RWPE1 (cell line): ENCODE data around the gene FXYD5.

Experiments used
- CTCF ChIA-PET: fragments of 350-600 bp; sonication (Branson Sonifier 250); formaldehyde crosslinking; extraction: SDS; loops from one replicate; lab custom pipeline; 2021; lab: Yijun Ruan, JAX
- POLR2A ChIA-PET: fragments of 400-600 bp; formaldehyde crosslinking; extraction: SDS; loops from one replicate; lab custom pipeline; 2020; ENCODE audit warnings: antibody characterized with exemption; ENCODE audit not compliant: low non-redundant PET; lab: Yijun Ruan, JAX
- DNase-seq: peaks from one replicate; pipeline ENCODE4 v3.0.0; 2012; ENCODE audit warnings: low spot score
- H3K27ac ChIP-seq: fragments of 450-650 bp; 2 replicates; pipeline ENCODE4 v1.5.1; 2017
- TF ChIP-seq, protein P1 (sequence below): fragments of 450-650 bp; conservative IDR thresholded peaks from 2 replicates; pipeline ENCODE4 v1.5.1; 2017; ENCODE audit warnings: low read depth, mild to moderate bottlenecking

Gene FXYD5

GRCh38 chr19:35214766-35215422 is 60.4 kb downstream of the FXYD5 start:
- CTCF ChIA-PET: no interaction called here
- POLR2A ChIA-PET: no interaction called here
- H3K27ac ChIP-seq: no peak overlapping the region
- DNase-seq: no peak
- TF ChIP-seq, protein P1, sequence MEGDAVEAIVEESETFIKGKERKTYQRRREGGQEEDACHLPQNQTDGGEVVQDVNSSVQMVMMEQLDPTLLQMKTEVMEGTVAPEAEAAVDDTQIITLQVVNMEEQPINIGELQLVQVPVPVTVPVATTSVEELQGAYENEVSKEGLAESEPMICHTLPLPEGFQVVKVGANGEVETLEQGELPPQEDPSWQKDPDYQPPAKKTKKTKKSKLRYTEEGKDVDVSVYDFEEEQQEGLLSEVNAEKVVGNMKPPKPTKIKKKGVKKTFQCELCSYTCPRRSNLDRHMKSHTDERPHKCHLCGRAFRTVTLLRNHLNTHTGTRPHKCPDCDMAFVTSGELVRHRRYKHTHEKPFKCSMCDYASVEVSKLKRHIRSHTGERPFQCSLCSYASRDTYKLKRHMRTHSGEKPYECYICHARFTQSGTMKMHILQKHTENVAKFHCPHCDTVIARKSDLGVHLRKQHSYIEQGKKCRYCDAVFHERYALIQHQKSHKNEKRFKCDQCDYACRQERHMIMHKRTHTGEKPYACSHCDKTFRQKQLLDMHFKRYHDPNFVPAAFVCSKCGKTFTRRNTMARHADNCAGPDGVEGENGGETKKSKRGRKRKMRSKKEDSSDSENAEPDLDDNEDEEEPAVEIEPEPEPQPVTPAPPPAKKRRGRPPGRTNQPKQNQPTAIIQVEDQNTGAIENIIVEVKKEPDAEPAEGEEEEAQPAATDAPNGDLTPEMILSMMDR: no peak

DNA sequence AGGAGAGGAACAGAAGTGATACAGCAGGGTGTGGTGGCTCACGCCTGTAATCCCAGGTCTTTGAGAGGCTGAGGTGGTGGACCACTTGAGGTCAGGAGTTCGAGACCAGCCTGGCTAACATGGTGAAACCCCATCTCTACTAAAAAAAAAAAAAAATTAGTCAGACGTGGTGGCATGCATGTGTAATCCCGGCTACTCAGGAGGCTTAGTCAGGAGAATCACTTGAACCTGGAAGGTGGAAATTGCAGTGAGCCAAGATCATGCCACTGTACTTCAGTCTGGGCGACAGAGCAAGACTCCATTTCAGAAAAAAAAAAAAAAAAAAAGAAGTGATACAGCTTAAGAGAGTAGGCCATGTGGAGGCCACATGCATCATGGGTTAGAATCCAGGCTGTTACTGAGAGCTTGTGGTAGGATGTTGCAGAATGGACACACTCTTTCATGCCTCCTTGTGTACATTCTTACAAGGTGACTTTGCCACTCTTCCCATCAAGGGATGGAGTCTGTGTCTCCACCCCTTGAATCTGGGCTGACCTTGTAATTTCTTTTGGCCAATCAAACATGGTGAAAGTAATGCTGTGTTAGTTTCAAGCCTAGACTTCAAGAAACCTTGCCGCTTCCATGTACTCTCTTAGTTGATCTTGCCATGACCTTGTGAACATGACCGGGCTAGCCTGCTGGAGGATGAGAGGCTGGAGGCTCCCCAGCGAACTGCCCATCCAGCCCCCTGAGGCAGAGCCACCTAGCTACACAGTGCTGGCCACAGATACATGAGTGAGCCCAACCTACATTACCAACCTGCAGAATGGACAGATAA is 61.7 kb downstream of the FXYD5 start:
- TF ChIP-seq, protein P1: no peak
- DNase-seq: no peak
- H3K27ac ChIP-seq: no peak overlapping the region
- ChIA-PET POLR2A (no interaction called here), CTCF (no interaction called here)

- CTCF ChIA-PET: no interaction called here
- POLR2A ChIA-PET: interaction anchor here (0.6 kb wide), 1 partner anchor 514 kb away, joined by 3 read pairs; no protein-coding TSS in a partner anchor
These were observed 62.5 kb downstream of the FXYD5 start for GRCh38 chr19:35216833-35217648.

DNA sequence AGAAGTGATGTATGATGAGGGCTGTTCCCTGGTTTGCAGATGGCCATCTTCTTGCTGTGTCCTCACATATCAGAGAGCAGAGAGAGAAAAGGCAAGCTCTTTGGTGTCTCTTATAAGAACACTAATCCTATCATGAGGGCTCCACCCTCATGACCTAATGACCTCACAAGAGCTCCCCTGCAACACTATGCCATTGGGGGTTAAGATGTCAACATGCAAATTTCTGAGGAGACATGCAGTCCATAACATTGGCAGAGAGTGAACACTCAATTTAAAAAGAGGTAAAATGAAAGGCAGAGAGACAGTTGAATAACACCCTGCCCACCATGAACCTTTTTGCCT is 63.1 kb downstream of the FXYD5 start:
- DNase-seq: no peak
- TF ChIP-seq, protein P1: no peak
- POLR2A ChIA-PET: no interaction called here
- no peak overlapping the region for H3K27ac ChIP-seq
- CTCF ChIA-PET: no interaction called here

More at GRCh38 chr19:35216833-35217648, 62.5 kb downstream of the FXYD5 start:
- DNase-seq: no peak
- no peak overlapping the region for H3K27ac ChIP-seq
- TF ChIP-seq, protein P1: no peak

- no peak for DNase-seq
- no peak overlapping the region for H3K27ac ChIP-seq
- CTCF ChIA-PET: no interaction called here
- TF ChIP-seq, protein P1: no peak
- POLR2A ChIA-PET: no interaction called here
These were observed 64.5 kb downstream of the FXYD5 start for GRCh38 chr19:35219008-35219407.
